ENCODE data around the gene CRELD1.
A peak's percentile ranks its signal among the peaks of the same experiment; 100 is the strongest.
"Not testable (repeated sequence)": the region's sequence is repeated elsewhere in the genome, so short reads cannot be mapped to it uniquely, and the experiment has no call there.

The CRELD1 gene, protein sequence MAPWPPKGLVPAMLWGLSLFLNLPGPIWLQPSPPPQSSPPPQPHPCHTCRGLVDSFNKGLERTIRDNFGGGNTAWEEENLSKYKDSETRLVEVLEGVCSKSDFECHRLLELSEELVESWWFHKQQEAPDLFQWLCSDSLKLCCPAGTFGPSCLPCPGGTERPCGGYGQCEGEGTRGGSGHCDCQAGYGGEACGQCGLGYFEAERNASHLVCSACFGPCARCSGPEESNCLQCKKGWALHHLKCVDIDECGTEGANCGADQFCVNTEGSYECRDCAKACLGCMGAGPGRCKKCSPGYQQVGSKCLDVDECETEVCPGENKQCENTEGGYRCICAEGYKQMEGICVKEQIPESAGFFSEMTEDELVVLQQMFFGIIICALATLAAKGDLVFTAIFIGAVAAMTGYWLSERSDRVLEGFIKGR

DNA sequence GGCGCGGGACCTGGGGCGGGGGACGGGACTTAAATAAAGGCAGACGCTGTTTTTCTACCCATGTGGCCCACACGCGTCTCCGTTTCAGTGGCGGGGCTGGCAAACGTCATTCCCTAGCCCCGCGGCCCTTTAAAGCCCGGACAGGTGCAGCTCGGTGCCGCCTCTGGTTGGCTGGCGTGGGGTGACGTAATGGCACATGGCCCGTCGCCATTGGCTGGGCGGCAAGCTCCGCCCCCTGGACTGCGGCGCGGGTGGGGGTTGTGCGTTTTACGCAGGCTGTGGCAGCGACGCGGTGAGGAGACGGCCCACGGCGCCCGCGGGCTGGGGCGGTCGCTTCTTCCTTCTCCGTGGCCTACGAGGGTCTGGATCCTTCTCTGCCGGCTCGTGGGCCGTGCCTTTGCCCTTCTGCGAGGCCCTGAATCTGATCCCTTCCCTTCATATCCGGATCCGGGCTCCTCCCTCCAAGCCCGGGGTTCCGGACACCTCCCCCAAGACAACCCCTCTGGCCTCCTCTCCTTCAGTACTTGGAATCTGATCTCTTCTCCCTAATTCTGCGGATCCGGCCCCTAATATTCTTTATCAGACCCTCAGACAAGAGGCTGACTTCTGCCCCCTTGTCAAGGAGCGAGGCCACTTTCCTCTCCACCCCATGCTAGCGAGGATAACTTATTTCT, at the start of gene CRELD1:
TSS of gene CRELD1 (plus strand) at position 274 of the 674 bp plus-strand sequence. CDS start 605 bp downstream, outside the sequence.
- peak; percentile 86 for DNase-seq

DNA sequence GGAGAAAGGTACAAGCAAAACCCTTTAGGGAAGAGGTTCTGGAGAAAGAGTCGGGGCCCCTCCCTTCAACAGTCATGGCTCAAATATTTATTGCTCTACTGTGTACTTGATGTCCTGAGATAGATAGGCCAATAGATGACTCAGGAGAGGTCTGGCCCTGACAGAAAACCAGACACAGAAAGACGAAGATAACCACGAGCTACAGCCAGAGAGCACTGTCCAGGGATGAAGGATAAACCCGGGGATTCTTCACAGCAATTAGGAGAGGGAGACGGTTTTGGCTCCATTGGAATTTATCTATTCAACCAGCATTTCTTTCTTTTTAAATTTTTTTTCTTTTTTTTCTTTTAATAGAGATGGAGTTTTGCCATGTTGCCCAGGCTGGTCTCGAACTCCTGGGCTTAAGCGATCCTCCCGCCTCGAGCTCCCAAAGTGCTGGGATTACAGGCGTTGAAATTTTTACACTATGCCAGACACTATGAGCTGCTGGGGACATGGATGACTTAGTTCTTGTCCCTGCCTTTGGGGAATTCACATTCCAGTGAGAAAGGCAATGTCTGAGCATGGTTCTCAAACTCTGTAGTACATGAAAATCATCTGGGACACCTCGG, 49.0 kb upstream of the CRELD1 start:
- DNase-seq: no peak

DNA sequence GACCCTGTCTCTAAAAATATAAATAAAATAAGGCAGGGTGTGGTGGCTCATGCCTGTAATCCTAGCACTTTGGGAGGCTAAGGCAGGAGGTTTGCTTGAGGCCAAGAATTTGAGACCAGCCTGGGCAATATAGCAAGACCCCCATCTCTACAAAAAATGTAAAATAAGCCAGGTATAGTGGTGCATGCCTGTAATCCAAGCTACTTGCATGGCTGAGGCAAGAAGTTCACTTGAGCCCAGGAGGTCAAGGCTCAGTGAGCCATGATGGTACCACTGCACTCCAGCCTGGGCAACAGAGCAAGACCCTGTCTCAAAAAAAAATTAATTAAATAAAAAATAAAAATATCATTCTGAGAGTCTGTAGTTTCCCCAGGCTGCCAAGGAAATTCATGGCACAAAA, 47.3 kb upstream of the CRELD1 start:
- no peak for DNase-seq

DNA sequence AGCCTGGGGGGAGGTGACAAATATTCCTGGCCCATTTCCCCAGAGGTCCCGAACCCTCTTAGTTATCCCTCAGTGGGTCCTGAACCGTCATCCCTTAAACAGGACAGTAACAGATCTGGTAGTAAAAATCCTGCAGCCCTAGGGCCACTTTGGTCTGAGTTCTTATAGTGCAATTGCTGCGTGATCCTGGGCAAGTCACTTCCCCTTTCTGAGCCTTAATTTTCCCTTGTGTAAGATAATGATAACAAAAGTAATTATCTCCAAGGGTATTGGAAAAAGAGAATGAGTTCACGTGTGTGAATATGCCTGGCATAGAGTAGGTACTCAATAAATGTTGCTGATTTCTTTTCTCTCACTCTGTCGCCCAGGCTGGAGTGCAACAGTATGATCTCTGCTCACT, 46.2 kb upstream of the CRELD1 start:
- no peak for DNase-seq

DNA sequence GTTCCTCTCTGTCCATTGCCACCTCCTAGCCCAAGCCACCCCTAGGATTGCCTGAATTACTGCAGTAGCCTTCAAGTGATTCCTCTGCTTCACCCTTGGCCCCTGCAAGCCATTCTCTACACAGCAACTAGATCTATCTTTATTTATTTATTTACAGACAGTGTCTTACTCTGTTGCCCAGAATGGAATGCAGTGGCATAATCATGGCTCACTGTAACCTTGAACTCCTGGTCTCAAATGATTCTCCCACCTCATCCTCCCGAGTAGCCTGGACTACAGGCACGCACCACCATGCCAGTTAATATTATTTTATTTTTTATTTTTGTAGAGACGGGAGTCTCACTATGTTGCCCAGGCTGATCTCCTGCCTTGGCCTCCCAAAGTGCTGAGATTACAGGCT, 45.1 kb upstream of the CRELD1 start:
- DNase-seq: no peak

DNA sequence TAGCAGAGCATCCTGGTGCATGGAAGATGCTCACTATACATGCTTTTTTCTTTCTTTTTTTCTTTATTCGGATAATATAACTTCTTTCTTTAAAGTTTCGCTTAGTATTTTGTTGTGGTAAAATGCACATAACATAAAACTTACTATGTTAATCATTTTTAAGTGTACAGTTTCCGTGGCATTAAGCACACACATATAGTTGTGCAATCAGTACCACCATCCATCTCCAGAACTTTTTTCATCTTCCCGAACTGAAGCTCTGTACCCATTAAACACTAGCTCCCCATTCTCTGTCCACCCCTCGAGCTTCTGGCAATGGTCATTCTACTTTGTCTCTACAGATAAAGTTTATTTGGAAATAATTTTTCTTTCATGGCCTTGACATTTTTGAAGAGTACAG, 44.2 kb upstream of the CRELD1 start:
- DNase-seq: no peak

DNA sequence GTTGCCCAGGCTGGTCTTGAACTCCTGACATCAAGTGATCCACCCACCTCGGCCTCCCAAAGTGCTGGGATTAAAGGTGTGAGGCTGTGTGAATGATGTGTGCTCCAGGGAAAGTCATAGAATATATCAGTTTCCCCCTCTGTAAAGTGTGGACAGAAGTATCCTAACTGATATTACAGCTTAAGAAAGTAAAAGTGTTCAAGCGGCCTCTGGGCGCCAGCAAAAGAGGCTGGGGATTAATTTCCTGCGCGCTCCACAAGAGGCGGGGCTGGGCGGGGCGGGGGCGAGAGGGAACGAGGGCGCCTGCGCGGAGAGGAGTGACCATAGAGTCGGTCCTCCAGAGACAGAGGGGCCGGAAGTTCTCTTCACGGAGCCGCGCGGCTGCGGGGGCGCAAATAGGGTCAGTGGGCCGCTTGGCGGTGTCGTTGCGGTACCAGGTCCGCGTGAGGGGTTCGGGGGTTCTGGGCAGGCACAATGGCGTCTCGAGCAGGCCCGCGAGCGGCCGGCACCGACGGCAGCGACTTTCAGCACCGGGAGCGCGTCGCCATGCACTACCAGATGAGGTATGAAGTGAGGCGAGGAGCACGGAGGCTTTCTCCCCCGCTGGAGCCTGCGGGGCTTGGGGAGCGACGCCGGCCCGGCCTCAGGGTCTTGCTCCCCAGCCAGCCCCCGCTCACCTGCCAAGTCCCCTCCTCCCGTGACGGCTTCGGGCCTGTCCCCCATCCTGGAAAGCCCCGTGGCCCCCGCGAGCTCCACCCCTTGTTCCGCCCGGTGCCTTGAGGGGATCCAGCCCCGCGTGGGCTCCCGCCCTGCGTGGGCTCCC, 43.2 kb upstream of the CRELD1 start, which contains the start of gene JAGN1:
TSS of gene JAGN1 (plus strand) at position 362 of the 823 bp plus-strand sequence. CDS start at position 475, 113 bp downstream.
- peak; percentile 76 for DNase-seq

DNA sequence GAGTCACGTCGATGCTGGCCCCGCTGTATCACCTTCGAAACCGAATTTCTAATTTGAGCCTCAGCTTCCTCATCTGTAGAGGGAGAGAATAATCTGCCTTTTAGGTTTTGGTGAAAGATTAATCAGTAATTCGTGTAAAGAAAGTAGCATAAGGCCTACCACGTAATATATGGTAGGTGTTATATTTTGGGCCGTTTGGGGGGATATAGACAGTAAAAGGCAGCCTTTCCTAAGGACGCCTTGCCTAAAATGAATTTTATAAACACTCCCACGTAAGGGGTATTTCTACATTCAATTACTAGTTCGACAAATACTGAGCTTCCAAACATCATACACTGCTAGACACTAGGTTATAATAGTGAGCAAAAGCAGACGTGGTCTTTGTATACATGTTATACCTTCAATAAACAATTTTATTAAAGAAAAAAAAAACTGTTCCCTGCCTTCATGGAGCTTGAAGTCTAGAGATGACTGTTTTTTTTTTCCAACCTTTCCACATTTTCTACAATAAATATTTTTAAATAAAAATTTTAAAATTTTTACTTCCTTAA, 42.5 kb upstream of the CRELD1 start:
- no peak for DNase-seq

DNA sequence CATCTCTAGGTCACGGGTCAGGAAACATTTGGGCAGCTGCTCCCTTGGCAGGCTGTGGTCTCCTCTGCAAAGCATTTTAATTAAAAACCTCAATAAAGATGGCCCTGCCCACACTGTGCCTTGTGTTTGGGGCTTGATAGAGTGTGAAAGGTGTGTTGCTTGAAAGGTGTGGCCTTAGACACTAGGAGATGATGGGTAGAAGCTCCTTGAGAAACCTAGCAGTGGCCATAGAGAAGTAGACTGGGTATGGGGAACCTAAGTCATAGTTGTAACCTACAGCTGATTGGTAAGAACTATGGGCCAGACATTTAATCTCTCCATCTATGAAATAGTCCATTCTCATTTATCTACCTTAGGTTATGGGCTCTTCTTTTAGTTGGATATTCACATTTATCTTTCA, 39.9 kb upstream of the CRELD1 start:
- DNase-seq: no peak

DNA sequence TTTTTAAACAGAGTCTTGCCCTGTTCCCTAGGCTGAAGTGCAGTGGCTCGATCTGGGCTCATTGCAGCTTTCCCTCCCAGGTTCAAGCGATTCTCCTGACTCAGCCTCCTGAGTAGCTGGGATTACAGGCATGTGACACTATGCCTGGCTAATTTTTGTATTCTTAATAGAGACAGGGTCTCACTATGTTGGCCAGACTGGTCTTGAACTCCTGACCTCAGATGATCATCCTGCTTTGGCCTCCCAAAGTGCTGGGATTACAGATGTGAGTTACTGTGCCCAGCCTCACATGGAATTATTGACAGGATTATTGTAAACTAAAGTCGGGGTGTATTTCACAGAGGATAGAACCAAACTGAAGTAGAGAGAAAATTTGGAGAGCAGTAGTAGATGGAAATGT, 37.9 kb upstream of the CRELD1 start:
- DNase-seq: not testable (repeated sequence)

DNA sequence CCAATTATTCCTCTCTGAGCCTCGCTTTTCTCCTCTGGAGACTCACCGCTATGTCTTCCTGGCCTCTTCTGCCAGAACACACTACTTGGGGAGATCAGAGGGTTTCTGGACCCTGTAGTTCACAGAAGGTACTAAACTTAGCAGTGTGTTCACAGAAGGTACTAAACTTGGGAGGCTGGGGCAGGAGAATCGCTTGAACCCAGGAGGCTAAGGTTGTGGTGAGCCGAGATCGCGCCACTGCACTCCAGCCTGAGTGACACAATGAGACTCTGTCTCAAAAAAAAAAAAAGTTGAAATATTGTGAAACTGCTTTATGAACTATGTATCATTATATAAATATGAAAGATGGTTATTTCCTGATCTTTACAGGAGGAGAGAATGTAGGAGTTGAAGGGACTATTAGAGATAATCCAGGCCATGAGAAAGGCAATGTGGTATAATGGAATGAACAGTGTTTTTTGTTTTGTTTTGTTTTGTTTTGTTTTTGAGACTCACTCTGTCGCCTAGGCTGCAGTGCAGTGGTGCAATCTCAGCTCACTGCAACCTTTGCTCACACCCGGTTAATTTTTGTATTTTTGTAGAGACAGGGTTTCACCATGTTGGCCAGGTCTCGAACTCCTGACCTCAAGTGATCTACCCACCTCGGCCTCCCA, 36.8 kb upstream of the CRELD1 start:
- not testable (repeated sequence) for DNase-seq

DNA sequence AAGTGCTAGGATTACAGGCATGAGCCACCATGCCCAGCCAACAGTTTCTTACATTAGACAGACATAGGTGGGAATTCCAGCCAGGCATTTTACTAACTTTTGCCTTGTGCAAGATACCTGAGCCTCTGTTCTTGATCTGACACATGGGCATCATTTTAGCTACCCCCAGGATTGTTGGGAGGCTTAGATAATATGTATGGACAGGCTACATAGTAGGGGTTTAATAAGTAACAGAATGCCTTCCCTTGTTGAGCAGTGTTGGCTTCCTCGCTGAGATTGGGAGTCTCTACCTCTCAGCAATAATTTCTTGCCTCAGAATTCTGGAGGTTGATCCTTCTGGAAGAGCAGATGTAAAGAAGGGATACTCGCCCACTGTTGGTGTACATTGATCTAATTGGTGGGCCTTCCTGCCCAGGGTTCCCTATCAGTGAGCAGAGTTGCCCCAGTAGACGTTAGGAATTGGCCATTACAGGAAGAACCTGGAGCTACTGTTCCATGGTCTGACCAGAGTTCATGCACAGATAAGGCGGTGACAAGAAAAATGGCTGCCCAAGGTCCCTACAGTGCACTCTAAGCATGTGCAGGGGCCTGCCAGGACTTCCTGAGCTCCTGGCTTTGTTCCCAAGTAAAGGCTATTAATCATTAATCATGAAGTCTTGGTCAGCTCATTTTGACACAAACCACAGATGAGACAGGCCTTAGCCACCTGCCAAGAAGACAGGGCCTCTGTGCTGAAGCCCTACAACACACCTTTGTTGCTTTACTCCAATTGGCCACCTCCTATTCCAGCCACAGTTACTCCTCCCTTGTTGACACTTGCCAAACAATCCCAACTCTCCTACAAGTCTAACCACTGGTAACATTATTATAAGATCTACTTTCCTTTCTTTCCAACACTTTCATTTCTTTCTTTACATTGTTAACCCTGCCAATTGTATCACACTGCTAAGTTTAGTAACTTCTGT, 35.9 kb upstream of the CRELD1 start:
- no peak for DNase-seq

DNA sequence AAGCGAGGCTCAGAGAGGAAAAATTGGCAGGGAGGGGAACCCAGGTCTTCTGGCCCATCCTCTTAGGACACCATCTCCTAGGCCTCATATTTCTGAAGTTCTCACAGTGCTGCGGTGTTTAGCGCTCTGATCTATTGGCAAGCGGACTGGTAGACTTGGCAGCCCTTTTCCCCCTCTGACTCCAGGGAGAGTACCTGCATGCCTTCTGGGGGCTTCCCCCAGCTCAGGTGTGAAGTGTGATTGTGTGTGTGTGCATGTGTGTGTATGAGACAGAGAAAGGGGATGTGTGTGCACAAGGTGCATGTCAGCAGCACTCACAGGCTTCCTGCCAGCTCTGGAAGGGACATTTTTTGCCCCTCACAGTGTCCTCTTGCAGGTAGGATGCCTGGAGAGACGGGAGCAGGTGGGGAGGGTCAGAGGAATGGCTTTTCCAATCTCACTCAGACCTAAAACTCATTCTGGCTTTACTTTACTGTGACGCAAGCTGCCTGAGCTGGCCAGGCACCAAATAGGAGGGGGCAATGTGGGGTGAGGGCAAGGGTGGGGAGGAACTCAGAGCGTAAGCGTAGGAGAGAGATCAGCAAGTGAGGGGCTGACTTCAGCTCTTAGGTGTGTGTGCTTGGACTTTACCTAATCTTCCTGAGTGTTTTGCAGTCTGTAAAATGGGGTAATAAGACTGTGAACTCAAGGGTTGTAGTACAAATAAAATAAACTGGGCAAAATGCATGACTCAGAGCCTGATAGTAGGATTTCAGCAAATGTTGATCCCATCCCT, 35.0 kb upstream of the CRELD1 start:
- no peak for DNase-seq

DNA sequence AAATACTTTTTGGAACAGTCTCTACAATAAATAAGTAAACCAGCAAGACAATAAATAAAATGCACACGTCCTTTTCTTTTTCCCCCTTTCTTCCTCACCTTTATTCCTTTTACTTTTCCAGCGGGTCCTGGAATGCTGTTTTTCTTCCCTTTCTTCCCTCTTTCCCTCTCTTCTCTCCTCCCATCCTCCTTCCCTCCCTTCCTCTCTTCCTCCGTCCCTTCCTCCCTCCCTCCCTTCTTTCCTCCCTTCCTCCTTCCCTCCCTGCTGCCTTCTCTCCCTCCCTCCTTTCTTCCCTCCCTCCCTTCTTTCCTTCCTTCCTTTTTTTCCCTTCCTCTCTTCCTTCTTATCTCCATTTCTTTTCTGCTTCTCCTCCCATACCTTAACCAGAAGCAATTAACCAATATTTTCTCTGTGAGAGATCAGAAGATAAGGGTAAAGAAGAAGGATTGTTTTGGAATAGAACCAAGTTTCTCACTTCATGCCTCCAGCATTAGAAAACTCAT, 34.3 kb upstream of the CRELD1 start:
- no peak for DNase-seq

DNA sequence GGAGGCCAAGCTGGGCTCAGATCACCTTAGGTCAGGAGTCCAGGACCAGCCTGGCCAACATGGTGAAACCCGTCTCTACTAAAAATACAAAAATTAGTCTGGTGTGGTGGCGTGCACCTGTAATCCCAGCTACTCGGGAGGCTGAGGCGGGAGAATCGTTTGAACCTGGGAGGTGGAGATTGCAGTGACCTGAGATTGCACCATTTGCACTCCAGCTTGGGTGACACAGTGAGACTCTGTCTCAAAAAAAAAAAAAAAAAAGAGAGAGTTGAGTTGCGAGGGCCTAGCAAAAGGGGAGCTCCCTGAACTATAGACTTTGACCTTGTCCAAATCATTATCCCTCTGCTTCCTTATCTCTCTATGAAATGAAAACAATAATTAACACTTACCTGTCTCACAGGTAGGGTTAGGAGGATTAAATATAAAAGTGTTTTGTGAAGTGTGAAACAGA, 32.6 kb upstream of the CRELD1 start:
- not testable (repeated sequence) for DNase-seq

DNA sequence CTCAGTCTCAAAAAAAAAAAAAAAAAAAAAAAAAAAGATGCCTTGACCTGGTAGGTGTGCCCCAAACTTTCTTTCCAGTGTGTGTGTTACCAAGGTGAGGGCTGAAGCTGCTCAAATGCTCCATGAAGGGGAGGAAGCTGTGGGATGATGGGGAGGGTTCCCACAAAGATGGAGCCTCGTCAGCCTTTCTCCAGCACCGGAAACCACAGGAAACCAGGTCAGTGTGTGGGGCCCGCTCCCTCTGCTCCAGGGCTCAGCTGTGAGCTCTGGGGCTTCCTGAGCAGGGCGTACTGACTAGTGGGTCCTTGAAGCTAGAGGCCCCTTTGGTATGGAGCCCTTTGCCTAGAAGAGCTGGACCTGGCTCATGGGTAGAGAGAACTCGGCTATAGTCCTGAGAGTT, 31.7 kb upstream of the CRELD1 start:
- DNase-seq: no peak

DNA sequence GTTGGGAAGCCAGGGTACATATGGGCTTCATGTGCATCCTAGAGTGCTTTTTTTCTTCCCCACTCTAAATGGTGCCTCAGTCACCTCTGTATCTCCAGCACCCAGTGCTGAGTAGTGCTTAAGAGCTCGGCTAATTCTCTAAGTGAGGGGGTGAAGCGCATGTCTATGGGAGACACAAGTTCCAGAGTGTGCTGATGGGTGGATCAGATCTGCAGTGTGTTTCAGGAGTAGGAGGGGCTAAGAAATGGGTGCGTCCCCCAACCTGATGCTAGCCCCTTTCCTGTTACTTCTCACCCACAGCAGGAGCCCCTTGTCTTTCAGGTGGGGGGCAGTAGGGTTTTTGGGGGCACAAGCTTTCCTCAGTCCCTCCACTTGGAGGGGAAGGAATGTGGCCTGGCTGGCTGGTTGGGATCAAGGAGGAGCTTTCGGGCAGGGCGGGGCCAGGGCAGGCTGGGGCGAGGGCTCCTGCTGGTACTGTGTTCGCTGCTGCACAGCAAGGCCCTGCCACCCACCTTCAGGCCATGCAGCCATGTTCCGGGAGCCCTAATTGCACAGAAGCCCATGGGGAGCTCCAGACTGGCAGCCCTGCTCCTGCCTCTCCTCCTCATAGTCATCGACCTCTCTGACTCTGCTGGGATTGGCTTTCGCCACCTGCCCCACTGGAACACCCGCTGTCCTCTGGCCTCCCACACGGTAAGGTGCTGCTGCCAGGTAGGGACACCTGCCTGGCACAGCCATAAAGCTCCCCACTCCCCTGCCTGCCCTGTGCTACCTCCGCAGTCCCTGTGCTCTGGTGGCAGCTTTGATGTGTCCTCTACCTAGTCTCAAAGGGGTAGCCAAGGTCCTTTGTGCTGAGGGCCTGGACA, 31.0 kb upstream of the CRELD1 start, which contains the start of gene IL17RE:
TSS of gene IL17RE (plus strand) at position 477 of the 866 bp plus-strand sequence. CDS start at position 562, 85 bp downstream.
- peak; percentile 4 for DNase-seq

DNA sequence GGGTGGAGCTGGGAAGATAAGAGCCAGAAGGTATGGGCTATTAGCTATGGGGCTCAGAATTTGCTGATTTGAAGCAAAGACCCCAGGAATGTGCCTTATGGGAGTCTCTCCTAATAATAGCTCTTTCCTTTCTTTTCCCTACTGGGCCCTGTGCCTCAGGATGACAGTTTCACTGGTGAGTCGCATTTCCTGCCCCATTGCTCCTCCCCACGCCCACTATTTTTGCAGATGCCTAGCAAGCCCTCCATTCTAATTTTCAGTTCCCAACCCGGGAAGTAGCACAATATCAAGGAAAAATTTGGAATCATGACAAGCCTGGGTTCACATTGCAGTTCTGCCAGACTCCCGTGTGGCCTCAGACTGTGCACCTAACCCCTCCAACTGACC, 30.4 kb upstream of the CRELD1 start:
- DNase-seq: no peak

DNA sequence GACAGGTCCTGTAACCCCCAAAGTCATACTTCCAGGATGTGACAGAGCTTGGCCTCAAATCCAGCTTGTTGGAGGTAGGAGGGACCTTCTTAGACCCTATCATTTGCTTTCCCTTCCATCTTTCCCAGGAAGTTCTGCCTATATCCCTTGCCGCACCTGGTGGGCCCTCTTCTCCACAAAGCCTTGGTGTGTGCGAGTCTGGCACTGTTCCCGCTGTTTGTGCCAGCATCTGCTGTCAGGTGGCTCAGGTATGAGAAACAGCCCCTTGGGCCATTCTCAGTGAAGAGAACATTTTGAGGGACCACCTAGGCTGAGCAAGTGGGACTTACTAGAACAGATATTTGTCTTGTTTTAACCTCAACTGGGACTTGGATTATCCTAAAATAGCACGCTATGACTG, 29.7 kb upstream of the CRELD1 start:
- DNase-seq: no peak
